ENCODE results near the gene CCDC73. TPM values are rescaled to one million over a fixed set of nuclear protein-coding genes. Genes with fewer than 3 reads are reported as not detected.

Gene CCDC73
- total and polyA plus RNA-seq, 2 donors from 2014 or later: 0.25 to 0.47 TPM

DNA sequence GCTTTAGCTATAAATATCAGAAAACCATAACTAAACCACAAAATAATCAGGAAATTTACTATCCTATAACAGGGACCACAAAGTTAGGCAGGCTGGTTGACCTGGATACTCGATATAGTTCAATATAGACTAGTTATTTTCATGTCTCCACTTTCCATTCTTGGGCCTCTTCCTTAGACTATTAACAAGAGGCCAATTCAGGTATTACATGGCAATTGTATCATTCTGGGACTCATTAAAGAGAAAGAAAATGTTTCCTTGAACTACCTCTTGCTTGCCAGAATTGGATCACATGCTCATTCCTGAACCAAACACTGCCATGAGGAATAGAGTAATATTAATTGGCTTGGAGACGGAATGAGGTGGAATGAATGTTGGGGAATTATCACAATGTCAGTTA is 134.8 kb downstream of the CCDC73 start:
- Histone ChIP-seq H3K4me3 (ENCODE audit: low read length in 3 of 3) (no peak overlapping the region), H3K36me3 (ENCODE audit: control insufficient read depth in 2 of 3, insufficient read depth in 3 of 3, low read length in 3 of 3) (no peaks in the 10 kb centered on the region), H3K27ac (ENCODE audit: low read depth in 2 of 2, low read length in 2 of 2) (no peak overlapping the region), H3K27me3 (ENCODE audit: control insufficient read depth, insufficient read depth, low read length) (no peaks in the 10 kb centered on the region), H3K9me3 (ENCODE audit: control insufficient read depth in 2 of 3, insufficient read depth in 1 of 3, low read length in 3 of 3) (no peaks in the 10 kb centered on the region), H3K4me1 (ENCODE audit: control insufficient read depth in 2 of 3, insufficient read depth in 2 of 3, low read depth in 1 of 3, low read length in 3 of 3) (no peaks in the 10 kb centered on the region), H3K9ac (ENCODE audit: low read length in 3 of 3) (no peak overlapping the region)
- TF ChIP-seq, protein P1, sequence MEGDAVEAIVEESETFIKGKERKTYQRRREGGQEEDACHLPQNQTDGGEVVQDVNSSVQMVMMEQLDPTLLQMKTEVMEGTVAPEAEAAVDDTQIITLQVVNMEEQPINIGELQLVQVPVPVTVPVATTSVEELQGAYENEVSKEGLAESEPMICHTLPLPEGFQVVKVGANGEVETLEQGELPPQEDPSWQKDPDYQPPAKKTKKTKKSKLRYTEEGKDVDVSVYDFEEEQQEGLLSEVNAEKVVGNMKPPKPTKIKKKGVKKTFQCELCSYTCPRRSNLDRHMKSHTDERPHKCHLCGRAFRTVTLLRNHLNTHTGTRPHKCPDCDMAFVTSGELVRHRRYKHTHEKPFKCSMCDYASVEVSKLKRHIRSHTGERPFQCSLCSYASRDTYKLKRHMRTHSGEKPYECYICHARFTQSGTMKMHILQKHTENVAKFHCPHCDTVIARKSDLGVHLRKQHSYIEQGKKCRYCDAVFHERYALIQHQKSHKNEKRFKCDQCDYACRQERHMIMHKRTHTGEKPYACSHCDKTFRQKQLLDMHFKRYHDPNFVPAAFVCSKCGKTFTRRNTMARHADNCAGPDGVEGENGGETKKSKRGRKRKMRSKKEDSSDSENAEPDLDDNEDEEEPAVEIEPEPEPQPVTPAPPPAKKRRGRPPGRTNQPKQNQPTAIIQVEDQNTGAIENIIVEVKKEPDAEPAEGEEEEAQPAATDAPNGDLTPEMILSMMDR (IDR thresholded peaks at IDR 0.05; ENCODE audit: borderline replicate concordance, extremely low read depth, insufficient read depth): no peak
- intact Hi-C loops (cut with DNase I): no loop called here
- no peak for DNase-seq
- no peak for FAIRE-seq

DNA sequence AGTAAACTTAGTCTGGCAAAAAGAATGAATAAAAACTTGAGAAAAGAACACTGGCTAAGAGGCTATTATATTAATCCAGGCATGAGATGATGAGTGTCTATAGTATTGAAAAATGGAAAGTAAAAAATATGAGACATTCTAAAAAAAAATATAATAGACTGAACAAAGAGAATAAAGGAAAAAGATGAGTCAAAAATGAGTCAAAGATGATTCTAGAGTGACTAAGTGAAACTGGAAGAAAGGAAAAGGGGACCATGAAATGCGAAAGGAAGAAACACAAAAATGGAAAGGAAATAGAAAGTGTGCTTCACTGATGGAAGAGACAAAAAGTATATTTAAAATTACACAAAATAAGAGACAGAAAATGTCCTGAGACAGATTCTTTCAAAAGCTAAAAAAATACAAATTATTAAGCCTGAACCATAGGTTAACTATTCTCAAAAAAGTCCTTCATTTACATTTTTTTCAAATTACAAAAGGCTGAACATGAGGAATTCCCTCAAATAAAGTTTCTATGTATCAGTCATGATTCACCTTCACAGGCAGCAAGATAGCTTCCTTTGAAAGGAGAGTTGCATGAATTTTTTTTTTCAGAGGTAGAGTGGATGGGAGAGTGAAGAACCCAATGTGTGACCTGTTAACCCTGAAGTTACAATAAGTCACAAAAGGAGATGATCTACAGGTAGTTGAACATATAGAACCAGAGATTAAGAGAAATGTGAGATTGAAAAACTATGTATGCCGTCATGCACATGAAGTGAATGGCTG is 135.6 kb downstream of the CCDC73 start:
- H3K27ac ChIP-seq (ENCODE audit: low read depth in 2 of 2, low read length in 2 of 2): no peak overlapping the region
- TF ChIP-seq, protein P1 (IDR thresholded peaks at IDR 0.05; ENCODE audit: borderline replicate concordance, extremely low read depth, insufficient read depth): no peak
- FAIRE-seq (no peak), DNase-seq (no peak)
- intact Hi-C loops (cut with DNase I): no loop called here
- H3K9ac ChIP-seq (ENCODE audit: low read length in 3 of 3): no peak overlapping the region
- H3K4me3 ChIP-seq (ENCODE audit: low read length in 3 of 3): no peak overlapping the region
- H3K4me1 ChIP-seq (ENCODE audit: control insufficient read depth in 2 of 3, insufficient read depth in 2 of 3, low read depth in 1 of 3, low read length in 3 of 3): no peaks in the 10 kb centered on the region
- H3K36me3 ChIP-seq (ENCODE audit: control insufficient read depth in 2 of 3, insufficient read depth in 3 of 3, low read length in 3 of 3): no peaks in the 10 kb centered on the region
- no peaks in the 10 kb centered on the region for H3K9me3 ChIP-seq (ENCODE audit: control insufficient read depth in 2 of 3, insufficient read depth in 1 of 3, low read length in 3 of 3)
- H3K27me3 ChIP-seq (ENCODE audit: control insufficient read depth, insufficient read depth, low read length): no peaks in the 10 kb centered on the region

DNA sequence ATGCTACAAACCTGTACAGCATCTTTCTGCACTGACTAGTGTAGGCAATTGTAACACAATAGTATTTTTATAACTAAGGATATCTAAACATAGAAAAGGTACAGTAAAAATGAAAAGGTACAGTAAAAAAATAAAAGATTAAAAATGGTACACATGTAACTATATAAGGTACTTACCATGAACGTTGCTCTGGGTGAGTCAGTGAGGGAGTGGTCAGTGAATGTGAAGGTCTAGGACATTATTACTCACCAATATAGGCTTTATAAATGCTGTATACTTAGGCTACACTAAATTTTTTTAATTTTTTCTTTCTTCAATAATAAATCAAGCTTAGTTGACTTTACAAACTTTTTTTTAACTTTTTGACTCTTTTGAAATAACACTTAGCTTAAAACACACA is 150.9 kb downstream of the CCDC73 start:
- H3K4me3 ChIP-seq (ENCODE audit: low read length in 3 of 3): no peak overlapping the region
- DNase-seq (no peak), FAIRE-seq (peak; percentile 59)
- no peaks in the 10 kb centered on the region for H3K4me1 ChIP-seq (ENCODE audit: control insufficient read depth in 2 of 3, insufficient read depth in 2 of 3, low read depth in 1 of 3, low read length in 3 of 3)
- no peaks in the 10 kb centered on the region for H3K27me3 ChIP-seq (ENCODE audit: control insufficient read depth, insufficient read depth, low read length)
- H3K9ac ChIP-seq (ENCODE audit: low read length in 3 of 3): no peak overlapping the region
- intact Hi-C loops (cut with DNase I): no loop called here
- H3K36me3 ChIP-seq (ENCODE audit: control insufficient read depth in 2 of 3, insufficient read depth in 3 of 3, low read length in 3 of 3): no peaks in the 10 kb centered on the region
- TF ChIP-seq, protein P1 (IDR thresholded peaks at IDR 0.05; ENCODE audit: borderline replicate concordance, extremely low read depth, insufficient read depth): no peak
- no peaks in the 10 kb centered on the region for H3K9me3 ChIP-seq (ENCODE audit: control insufficient read depth in 2 of 3, insufficient read depth in 1 of 3, low read length in 3 of 3)
- no peak overlapping the region for H3K27ac ChIP-seq (ENCODE audit: low read depth in 2 of 2, low read length in 2 of 2)

Data from kidney (tissue), 14 donors.